HG02623 (cell line): ENCODE data around the gene GM2A.
"Not testable (repeated sequence)": the region's sequence is repeated elsewhere in the genome, so short reads cannot be mapped to it uniquely, and the experiment has no call there.

Source experiments
- ATAC-seq: cut with Tn5 transposase; IDR thresholded peaks from one replicate; pipeline ENCODE4 v1.9.1; 2021; ENCODE audit warnings: moderate library complexity; ENCODE audit not compliant: unreplicated experiment

Gene GM2A

DNA sequence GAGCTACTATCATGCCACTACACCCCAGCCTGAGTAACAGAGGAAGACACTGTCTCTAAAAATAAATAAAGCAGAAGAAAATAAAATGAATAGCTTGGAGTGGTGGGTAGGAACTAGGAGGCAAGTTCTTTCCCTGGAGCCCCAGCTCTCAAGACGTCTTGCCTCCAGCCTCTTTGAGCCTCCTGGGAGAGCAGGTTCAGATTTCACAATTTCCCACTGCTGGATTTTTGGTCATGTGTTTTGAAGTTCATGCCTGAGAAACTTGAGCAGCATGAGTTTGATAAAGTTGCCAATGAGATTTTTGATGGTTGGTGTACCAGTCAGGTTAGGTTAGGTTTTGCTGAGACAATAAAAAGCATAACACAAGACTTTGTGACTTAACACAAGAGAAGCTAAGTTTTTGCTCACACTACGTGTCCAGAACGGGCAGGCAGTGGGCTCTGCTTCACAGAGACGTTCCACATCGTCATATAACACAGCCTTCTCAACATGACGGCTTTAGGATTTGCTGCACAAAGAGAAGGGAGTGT, 25.0 kb upstream of the GM2A start:
- ATAC-seq: no peak

DNA sequence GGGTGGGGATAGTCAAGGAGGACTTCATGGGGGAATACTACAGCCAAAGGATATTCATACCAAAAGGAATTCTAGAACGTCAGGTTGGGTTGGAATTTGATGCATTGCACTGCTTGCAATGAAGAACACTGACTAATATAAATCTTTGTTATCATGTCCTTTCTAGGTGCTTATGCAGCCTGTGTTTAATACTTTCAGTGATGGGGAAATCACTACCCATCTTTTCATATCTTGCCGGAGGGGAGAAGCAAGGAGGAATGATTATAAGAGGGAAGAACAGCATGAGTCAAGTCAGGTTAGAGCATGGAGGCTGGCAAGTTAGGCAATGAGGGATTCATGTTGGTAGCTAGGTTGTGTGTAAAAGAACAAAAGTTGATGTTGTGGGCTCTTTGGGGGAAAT, 24.0 kb upstream of the GM2A start:
- ATAC-seq: no peak

DNA sequence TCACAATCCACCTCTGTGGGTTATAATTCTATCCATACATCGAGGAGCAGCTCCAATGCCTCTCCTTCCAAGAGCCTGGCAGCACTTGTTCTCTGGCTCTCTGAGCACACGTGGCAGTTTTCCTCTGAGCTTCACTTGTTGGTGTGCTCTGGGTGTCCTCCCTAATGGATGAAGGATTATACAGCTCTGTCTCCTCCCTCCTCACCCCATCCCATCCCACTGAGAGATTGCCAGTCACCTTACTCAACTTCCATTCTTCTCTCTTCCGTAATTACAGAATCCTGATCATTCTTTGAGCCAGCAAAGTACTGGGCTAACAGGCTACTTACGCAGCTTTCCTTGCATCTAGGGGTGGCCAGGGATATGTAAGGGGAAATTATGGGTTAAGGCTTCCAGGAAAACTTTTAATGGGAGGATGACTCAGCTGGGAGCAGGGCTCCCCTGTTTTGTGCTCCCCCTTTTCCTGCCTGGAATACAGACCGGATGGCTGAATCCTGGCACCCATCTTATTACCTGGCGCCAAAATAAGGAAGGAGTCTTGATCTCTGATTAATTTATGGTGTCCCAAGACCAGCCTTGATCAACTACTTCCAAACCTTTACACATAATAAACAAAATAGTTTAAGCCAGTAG, 22.8 kb upstream of the GM2A start:
- ATAC-seq: no peak

GRCh38 chr5:151231359-151231758, 21.6 kb upstream of the GM2A start:
- no peak for ATAC-seq

DNA sequence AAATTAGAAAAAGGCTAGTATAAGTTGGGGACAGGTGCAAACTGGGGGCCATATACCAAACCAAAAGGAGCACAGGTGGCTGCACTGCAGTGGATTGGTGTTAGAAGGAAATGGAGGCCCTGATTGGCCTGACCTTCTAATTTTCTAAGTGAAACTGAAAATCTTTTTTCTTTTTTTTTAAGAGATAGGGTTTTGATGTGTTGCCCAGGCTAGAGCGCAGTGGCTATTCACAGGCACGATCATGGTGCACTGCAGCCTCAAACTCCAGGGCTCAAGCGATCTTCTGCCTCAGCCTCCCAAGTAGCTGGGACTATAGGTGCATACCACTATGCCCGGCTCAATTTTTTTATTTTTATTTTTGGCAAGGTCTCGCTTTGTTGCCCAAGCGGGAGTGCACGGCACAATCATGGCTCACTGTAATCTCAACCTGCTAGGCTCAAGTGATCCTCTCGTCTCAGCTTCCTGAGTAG, 19.3 kb upstream of the GM2A start:
- peak; percentile 47 for ATAC-seq

DNA sequence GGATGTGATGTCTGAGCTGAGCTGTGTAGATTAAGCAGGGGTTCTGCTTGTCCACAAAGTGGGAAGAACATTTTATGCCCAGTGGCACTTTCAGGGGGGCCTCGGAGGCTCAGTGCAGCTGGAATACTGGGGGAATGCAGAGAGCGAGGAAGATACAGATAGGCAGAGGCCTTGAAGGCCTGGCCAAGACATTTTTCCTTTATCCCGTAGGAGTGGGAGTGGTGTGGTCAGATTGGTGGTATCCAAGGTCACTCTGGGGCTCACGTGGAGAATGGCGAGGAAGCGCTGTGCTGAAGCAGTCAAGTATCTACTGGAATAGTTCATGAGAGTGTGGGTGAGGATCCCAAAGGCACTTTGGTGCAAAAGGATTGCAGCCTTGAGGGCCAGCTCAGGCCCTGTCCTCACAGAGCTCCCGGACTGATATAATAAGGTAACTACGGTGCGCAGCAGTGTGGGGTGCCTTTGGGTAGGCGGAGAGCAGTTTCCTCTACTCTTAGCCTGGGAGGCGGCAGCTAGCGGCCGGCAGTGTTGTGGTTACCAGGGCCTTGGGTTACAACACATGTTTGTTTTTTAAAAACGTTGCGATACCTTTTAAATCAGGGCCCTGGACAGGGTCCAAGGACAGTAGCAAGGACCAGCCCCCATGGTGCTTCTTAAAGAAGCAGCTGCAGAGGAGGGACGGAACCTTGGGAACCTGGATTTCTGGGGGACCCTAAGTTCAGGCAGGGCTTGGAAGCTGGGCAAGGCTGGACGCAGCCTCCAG, 18.3 kb upstream of the GM2A start:
- peak; percentile 76 for ATAC-seq

DNA sequence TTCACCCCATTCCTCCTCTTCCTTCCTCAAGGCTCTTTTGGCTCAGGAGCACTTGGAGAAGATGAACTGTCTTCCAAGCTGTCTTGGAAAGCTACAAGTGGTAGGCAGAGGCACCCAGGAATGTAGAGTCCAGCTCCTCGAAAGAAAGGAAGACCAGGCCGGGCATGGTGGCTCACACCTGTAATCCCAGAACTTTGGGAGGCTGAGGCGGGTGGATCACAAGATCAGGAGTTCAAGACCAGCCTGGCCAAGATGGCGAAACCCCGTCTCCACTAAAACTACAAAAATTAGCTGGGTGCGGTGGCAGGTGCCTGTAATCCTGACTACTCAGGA, 17.8 kb upstream of the GM2A start:
- ATAC-seq: not testable (repeated sequence)

- ATAC-seq: no peak
Observed at GRCh38 chr5:151236888-151237287, 16.1 kb upstream of the GM2A start.

GRCh38 chr5:151237685-151238084, 15.3 kb upstream of the GM2A start:
- ATAC-seq: no peak

DNA sequence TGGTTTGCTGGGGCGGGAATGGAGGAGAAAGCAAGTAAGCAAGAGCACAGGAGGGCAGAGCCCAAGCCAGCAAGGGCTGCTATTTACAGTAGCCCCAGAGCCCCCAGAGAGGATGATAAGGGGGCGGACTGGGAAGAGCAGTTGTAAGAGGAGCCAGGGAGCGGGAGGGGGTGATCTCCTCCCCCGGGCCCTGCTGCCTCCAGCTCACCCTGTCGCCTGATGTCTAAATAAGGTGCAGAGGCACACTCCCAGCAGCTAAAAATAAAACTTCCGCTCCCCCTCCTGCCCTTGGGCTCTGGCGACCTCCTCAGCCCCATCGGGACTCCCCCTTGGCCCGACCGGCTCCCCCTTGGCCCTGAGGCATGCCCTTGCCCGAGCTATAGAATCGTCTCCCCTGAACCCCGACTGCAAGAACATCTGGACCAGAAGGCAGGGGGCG, 14.7 kb upstream of the GM2A start:
- ATAC-seq: peak; percentile 31

GRCh38 chr5:151239237-151239861, 13.6 kb upstream of the GM2A start:
- ATAC-seq: peak; percentile 43

DNA sequence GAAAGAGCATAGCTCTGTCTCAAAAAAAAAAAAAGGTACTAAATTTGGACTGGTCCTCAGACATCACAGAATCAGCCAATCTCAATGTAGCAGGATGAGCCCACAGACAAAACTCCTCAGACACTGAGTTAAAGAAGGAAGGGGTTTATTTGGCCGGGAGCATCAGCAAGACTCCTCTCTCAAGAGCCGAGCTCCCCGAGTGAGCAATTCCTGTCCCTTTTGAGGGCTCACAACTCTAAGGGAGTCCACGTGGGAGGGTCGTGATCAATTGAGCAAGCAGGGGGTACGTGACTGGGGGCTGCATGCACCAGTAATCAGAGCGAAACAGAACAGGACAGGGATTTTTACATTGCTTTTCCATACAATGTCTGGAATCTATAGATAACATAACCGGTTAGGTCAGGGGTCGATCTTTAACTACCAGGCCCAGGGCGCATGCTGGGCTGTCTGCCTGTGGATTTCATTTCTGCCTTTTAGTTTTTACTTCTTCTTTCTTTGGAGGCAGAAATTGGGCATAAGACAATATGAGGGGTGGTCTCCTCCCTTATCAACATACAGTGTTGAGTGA, 12.6 kb upstream of the GM2A start:
- ATAC-seq: not testable (repeated sequence)

DNA sequence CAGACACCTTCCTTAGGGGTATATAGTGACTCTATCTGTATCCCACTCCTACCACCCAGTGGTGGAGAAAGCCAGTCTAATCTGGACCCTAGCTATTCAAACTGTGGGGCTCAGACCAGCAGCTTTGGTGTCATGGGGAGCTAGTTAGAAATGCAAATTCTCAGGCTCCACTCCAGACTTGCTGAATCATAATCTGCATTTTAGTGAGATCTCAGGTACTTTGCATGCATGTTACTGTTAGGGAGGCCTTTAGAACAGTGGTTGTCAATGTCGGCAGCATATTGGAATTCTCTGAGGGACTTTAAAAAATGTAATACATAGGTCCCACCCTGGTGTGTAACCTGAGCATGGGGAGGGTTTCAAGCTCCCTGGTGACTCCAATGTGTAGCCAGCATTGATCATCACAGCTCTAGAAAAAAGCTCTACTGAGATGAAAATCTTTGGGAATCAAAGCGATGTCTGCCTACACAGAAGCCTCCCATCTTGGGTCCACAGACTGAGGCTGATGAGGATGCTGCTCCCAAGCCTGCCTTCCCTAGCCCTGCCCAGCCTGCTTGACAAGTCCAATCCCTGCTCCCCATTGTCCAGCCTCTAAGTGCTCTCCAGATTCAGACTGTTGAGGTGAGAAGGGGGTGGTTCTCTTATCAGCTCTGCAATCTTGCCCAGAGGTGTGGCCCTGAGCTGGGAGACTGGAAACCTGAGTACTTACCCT, 11.9 kb upstream of the GM2A start:
- no peak for ATAC-seq

DNA sequence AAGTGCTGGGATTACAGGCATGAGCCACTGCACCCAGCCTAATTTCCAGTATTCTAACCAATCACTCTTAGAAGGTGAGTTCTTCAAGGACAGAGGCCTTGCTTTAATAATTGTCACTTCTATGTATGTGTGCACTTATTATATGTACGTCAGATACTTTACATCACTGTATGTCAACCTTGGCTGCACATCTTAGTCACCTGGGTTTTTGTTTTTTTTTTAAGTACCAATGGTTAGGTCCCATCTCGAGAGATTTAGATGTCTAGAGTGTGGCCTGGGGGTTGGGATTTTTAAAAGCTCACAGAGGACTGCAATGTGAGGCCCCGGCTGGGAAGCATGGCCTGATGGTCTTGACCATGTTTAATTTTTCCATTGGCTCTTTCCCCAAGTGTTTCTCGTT, 9.9 kb upstream of the GM2A start:
- no peak for ATAC-seq

GRCh38 chr5:151243564-151243963, 9.4 kb upstream of the GM2A start:
- no peak for ATAC-seq

GRCh38 chr5:151244206-151244605, 8.8 kb upstream of the GM2A start:
- no peak for ATAC-seq

- no peak for ATAC-seq
Observed at GRCh38 chr5:151245680-151246219, 7.2 kb upstream of the GM2A start.

- ATAC-seq: no peak
Observed at GRCh38 chr5:151248651-151249050, 4.3 kb upstream of the GM2A start.

GRCh38 chr5:151249281-151249680, 3.7 kb upstream of the GM2A start:
- no peak for ATAC-seq

DNA sequence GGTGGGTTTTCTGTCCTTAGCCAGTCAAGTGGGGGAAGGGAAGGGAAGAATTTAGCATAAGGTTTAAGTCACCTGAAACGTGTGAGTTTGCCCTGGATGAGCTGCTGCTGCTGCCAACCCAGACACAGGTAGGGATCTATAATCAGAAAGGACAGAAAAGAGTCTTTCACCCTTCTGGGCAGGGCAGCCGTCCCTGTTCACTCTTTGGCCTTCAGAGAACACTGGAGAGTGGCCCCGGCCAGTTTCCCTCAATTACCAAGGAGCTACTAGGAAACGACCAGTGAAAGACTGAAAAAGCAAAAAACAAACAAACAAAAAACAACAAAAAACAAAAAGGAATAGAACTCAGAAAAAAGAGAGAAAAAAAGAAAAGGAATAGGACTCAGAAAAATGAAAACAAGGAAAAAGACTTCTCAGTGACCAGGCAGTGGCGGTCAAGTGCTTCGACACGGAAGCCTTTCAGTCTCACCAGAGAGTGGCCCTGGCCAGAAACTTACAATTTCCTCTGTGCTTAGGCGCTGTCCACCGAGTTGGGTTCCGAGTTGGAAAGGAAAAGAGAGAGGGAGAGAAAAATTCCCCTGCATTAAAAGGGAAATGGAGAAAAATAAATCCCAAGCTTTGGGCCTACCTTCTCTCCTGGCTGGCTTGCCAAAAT, 2.5 kb upstream of the GM2A start:
- ATAC-seq: no peak
